Neural progenitor cell (in vitro differentiated cells): ENCODE results near the gene TNIK. TPM values are rescaled to one million over a fixed set of nuclear protein-coding genes. Genes with fewer than 3 reads are reported as not detected.

Experiments used
- DNase-seq: peaks from one replicate; pipeline ENCODE4 v3.0.0-alpha.2; 2016; ENCODE audit warnings: low spot score
- H2AFZ ChIP-seq: fragments of 200-600 bp; sonication (generic); replicated peaks from 2 replicates; pipeline ENCODE4 v1.6.1; 2016; ENCODE audit warnings: antibody characterized with exemption
- H3F3A ChIP-seq: fragments of 200-600 bp; sonication (generic); 2 replicates; pipeline ENCODE4 v1.6.1; 2016; ENCODE audit warnings: antibody characterized with exemption, low read depth
- H3K27ac ChIP-seq: fragments of 200-600 bp; sonication (generic); 2 replicates; pipeline ENCODE4 v1.5.1; 2016; ENCODE audit warnings: mild to moderate bottlenecking
- H3K27me3 ChIP-seq: fragments of 200-600 bp; sonication (generic); 2 replicates; pipeline ENCODE4 v1.6.1; 2016; ENCODE audit warnings: mild to moderate bottlenecking, moderate library complexity
- H3K36me3 ChIP-seq: fragments of 200-600 bp; sonication (generic); 2 replicates; pipeline ENCODE4 v1.5.1; 2016
- H3K4me1 ChIP-seq: fragments of 200-600 bp; sonication (generic); 2 replicates; pipeline ENCODE4 v1.6.1; 2016; ENCODE audit warnings: mixed run types
- H3K4me2 ChIP-seq: fragments of 200-600 bp; sonication (generic); 2 replicates; pipeline ENCODE4 v1.6.1; 2016
- H3K4me3 ChIP-seq: fragments of 200-600 bp; sonication (generic); 2 replicates; pipeline ENCODE4 v1.5.1; 2016
- H3K79me2 ChIP-seq: fragments of 200-600 bp; sonication (generic); 2 replicates; pipeline ENCODE4 v1.6.1; 2016; ENCODE audit warnings: low read depth
- H3K9ac ChIP-seq: fragments of 200-600 bp; sonication (generic); 2 replicates; pipeline ENCODE4 v1.6.1; 2016
- H3K9me3 ChIP-seq: fragments of 200-600 bp; sonication (generic); 2 replicates; pipeline ENCODE4 v1.5.1; 2016; ENCODE audit warnings: low read depth
- H4K20me1 ChIP-seq: fragments of 200-600 bp; sonication (generic); 2 replicates; pipeline ENCODE4 v1.6.1; 2016; ENCODE audit warnings: low read depth
- H3K27ac Mint-ChIP-seq: 3 replicates; pipeline ENCODE4 v1.8.0; 2021; ENCODE audit warnings: mixed read lengths
- H3K27me3 Mint-ChIP-seq: 2 replicates; pipeline ENCODE4 v1.8.0; 2022; ENCODE audit warnings: low read depth, mild to moderate bottlenecking, inconsistent platforms, moderate library complexity, mixed read lengths; ENCODE audit not compliant: insufficient read depth
- H3K36me3 Mint-ChIP-seq: 3 replicates; pipeline ENCODE4 v1.8.0; 2021; ENCODE audit warnings: mixed read lengths
- H3K4me1 Mint-ChIP-seq: 3 replicates; pipeline ENCODE4 v1.8.0; 2021; ENCODE audit warnings: mixed read lengths
- H3K4me3 Mint-ChIP-seq: 3 replicates; pipeline ENCODE4 v1.8.0; 2021; ENCODE audit warnings: mild to moderate bottlenecking, moderate library complexity, mixed read lengths
- H3K9me3 Mint-ChIP-seq: 3 replicates; pipeline ENCODE4 v1.8.0; 2020; ENCODE audit warnings: mixed read lengths
- EZH2 ChIP-seq: fragments of 200-600 bp; sonication (generic); IDR thresholded peaks from 2 replicates; pipeline ENCODE4 v1.6.1; 2017; ENCODE audit warnings: antibody characterized with exemption, mild to moderate bottlenecking, moderate library complexity
- EZH2phosphoT487 ChIP-seq: fragments of 200-600 bp; sonication (generic); IDR thresholded peaks from 2 replicates; pipeline ENCODE4 v1.6.1; 2017; ENCODE audit warnings: antibody characterized with exemption
- total RNA-seq: library from RNA; depleted of rRNA; stranded (reverse); fragments of >200 nt; gene quantifications from 2 replicates; pipeline ENCODE4 v1.2.3, GENCODE V29; 2015; ENCODE audit warnings: low replicate concordance
- TF ChIP-seq, protein P1 (sequence below): fragments of 200-600 bp; sonication (generic); IDR thresholded peaks from 2 replicates; pipeline ENCODE4 v1.5.1; 2017; ENCODE audit warnings: antibody characterized with exemption, mild to moderate bottlenecking

TNIK gene
- total RNA-seq, 1 donor from 2014 or later: 3.0 TPM

GRCh38 chr3:171163101-171164066 lies 296.8 kb downstream of the TNIK start:
- no peak overlapping the region for H3K27ac Mint-ChIP-seq
- DNase-seq: peak; percentile 24
- H3K27ac ChIP-seq: no peak overlapping the region
- H3K4me2 ChIP-seq: no peak overlapping the region
- peaks cover 63% of the 10 kb centered on the region for H3K36me3 Mint-ChIP-seq
- H2AFZ ChIP-seq: no peak overlapping the region
- peaks cover 14% of the 10 kb centered on the region for H3K9me3 Mint-ChIP-seq
- H3K36me3 ChIP-seq: peaks cover 4% of the 10 kb centered on the region
- no peaks in the 10 kb centered on the region for H4K20me1 ChIP-seq
- H3K4me3 ChIP-seq: no peak overlapping the region
- H3K79me2 ChIP-seq: no peaks in the 10 kb centered on the region
- H3K4me1 ChIP-seq: peaks cover 6% of the 10 kb centered on the region
- H3F3A ChIP-seq: no peaks in the 10 kb centered on the region
- H3K4me3 Mint-ChIP-seq: no peak overlapping the region
- H3K27me3 ChIP-seq: no peaks in the 10 kb centered on the region
- no peaks in the 10 kb centered on the region for H3K9me3 ChIP-seq
- no peak for TF ChIP-seq EZH2
- TF ChIP-seq, protein P1, sequence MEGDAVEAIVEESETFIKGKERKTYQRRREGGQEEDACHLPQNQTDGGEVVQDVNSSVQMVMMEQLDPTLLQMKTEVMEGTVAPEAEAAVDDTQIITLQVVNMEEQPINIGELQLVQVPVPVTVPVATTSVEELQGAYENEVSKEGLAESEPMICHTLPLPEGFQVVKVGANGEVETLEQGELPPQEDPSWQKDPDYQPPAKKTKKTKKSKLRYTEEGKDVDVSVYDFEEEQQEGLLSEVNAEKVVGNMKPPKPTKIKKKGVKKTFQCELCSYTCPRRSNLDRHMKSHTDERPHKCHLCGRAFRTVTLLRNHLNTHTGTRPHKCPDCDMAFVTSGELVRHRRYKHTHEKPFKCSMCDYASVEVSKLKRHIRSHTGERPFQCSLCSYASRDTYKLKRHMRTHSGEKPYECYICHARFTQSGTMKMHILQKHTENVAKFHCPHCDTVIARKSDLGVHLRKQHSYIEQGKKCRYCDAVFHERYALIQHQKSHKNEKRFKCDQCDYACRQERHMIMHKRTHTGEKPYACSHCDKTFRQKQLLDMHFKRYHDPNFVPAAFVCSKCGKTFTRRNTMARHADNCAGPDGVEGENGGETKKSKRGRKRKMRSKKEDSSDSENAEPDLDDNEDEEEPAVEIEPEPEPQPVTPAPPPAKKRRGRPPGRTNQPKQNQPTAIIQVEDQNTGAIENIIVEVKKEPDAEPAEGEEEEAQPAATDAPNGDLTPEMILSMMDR: peak; percentile 72
- TF ChIP-seq EZH2phosphoT487: no peak
- peaks cover 4% of the 10 kb centered on the region for H3K27me3 Mint-ChIP-seq
- H3K4me1 Mint-ChIP-seq: peaks cover 13% of the 10 kb centered on the region
- H3K9ac ChIP-seq: no peak overlapping the region

- Histone ChIP-seq H3K9ac (no peak overlapping the region), H3K4me3 (no peak overlapping the region), H3K27ac (no peak overlapping the region), H4K20me1 (no peaks in the 10 kb centered on the region), H3K36me3 (peaks cover 4% of the 10 kb centered on the region), H3F3A (no peaks in the 10 kb centered on the region), H3K27me3 (no peaks in the 10 kb centered on the region), H3K4me2 (no peak overlapping the region), H2AFZ (no peak overlapping the region), H3K79me2 (no peaks in the 10 kb centered on the region), H3K9me3 (no peaks in the 10 kb centered on the region), H3K4me1 (peaks cover 6% of the 10 kb centered on the region)
- H3K4me1 Mint-ChIP-seq: peaks cover 6% of the 10 kb centered on the region
- no peak for DNase-seq
- no peak overlapping the region for H3K4me3 Mint-ChIP-seq
- peaks cover 64% of the 10 kb centered on the region for H3K36me3 Mint-ChIP-seq
- H3K27me3 Mint-ChIP-seq: peaks cover 4% of the 10 kb centered on the region
- H3K27ac Mint-ChIP-seq: no peak overlapping the region
- TF ChIP-seq EZH2phosphoT487 (no peak), EZH2 (no peak)
- TF ChIP-seq, protein P1: no peak
- peaks cover 11% of the 10 kb centered on the region for H3K9me3 Mint-ChIP-seq
Observed at GRCh38 chr3:171160325-171160724, 299.9 kb downstream of the TNIK start.

- H3K9ac ChIP-seq: no peak overlapping the region
- H3F3A ChIP-seq: no peaks in the 10 kb centered on the region
- H3K79me2 ChIP-seq: no peaks in the 10 kb centered on the region
- H3K4me3 ChIP-seq: no peak overlapping the region
- no peak overlapping the region for H3K4me2 ChIP-seq
- H3K9me3 ChIP-seq: no peaks in the 10 kb centered on the region
- H3K27me3 Mint-ChIP-seq: peaks cover 4% of the 10 kb centered on the region
- no peak overlapping the region for H3K4me3 Mint-ChIP-seq
- no peak overlapping the region for H2AFZ ChIP-seq
- peaks cover 9% of the 10 kb centered on the region for H3K4me1 Mint-ChIP-seq
- DNase-seq: no peak
- H3K27ac Mint-ChIP-seq: no peak overlapping the region
- H3K36me3 ChIP-seq: peaks cover 4% of the 10 kb centered on the region
- H3K4me1 ChIP-seq: peaks cover 6% of the 10 kb centered on the region
- peaks cover 67% of the 10 kb centered on the region for H3K36me3 Mint-ChIP-seq
- H3K27me3 ChIP-seq: no peaks in the 10 kb centered on the region
- no peak overlapping the region for H3K27ac ChIP-seq
- peaks cover 11% of the 10 kb centered on the region for H3K9me3 Mint-ChIP-seq
- TF ChIP-seq, protein P1: no peak
- H4K20me1 ChIP-seq: no peaks in the 10 kb centered on the region
Observed at GRCh38 chr3:171159822-171160157, 300.4 kb downstream of the TNIK start.
